OCI-LY3 (cell line): Measurements from ENCODE around the gene GUCA2B.

Source experiments
- EZH2phosphoT487 ChIP-seq: fragments of 200-600 bp; shearing (Covaris generic); IDR thresholded peaks from 2 replicates; pipeline ENCODE4 v1.6.1; 2018; ENCODE audit warnings: antibody characterized with exemption, mixed run types, low read depth
- TF ChIP-seq, protein P1 (sequence below): fragments of 200-600, 300-600 bp; sonication (generic); IDR thresholded peaks from 2 replicates; pipeline ENCODE4 v1.5.1; 2014; ENCODE audit warnings: antibody characterized with exemption, low read length, low read depth

DNA sequence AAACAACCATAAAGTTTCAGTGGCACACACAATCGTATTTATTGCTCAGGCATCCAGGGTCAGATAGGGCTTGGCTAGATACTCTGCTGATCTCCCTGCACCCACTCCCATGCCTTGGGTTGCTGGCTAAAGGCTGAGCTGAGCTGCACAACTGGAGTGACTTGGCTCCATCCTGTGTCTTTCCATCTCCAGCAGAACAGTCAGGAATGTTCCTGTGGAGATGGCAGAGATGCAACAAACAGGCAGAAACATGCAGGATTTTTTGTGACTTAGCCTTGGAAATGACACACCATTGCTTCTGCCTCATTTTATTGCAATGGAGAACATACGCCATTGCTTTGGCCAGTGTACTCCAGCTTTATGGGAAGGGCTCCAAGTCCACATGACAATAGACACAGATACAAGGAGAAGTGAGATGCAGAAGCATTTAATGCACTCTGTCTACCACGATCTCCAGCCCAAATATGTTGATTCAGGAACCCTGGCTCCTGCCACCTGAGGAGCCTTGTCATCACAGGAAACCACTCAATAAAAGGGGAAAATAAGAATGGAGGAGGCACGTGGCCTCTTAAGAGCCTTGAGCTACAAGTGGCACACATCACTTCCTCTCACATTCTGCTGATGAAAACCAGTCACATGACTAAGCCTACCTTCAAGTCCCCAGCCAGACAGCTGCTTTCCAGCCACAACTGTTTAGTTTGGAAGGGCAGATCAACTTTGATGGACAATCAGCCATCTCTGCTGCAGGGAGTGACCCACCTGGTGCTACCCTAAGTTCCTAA, 10.1 kb upstream of the GUCA2B start:
- TF ChIP-seq, protein P1, sequence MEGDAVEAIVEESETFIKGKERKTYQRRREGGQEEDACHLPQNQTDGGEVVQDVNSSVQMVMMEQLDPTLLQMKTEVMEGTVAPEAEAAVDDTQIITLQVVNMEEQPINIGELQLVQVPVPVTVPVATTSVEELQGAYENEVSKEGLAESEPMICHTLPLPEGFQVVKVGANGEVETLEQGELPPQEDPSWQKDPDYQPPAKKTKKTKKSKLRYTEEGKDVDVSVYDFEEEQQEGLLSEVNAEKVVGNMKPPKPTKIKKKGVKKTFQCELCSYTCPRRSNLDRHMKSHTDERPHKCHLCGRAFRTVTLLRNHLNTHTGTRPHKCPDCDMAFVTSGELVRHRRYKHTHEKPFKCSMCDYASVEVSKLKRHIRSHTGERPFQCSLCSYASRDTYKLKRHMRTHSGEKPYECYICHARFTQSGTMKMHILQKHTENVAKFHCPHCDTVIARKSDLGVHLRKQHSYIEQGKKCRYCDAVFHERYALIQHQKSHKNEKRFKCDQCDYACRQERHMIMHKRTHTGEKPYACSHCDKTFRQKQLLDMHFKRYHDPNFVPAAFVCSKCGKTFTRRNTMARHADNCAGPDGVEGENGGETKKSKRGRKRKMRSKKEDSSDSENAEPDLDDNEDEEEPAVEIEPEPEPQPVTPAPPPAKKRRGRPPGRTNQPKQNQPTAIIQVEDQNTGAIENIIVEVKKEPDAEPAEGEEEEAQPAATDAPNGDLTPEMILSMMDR, result no peak
- TF ChIP-seq EZH2phosphoT487, result no peak
